CD8-positive, alpha-beta memory T cell (primary cell): ENCODE measurements around the gene CRTC1. TPM values are rescaled to one million over a fixed set of nuclear protein-coding genes. Genes with fewer than 3 reads are reported as not detected.

Experiments
- CTCF ChIA-PET: fragments of 350-600 bp; sonication (Branson Sonifier 250); formaldehyde crosslinking; loops from one replicate; lab custom pipeline; 2021; ENCODE audit warnings: antibody characterized with exemption; lab: Charles Lee
- POLR2A ChIA-PET: fragments of 350-600 bp; sonication (Branson Sonifier 250); formaldehyde crosslinking; loops from one replicate; lab custom pipeline; 2021; ENCODE audit warnings: antibody characterized with exemption; lab: Charles Lee
- DNase-seq, 5 donors: peaks; one replicate each; pipeline versions ENCODE4 v3.0.0 to v3.0.0-alpha.2; 2020 to 2022; ENCODE audit warnings: mixed read lengths in 1 of 5
- H3K27ac ChIP-seq: one replicate; pipeline ENCODE4 v1.7.0; 2013; ENCODE audit warnings: low read depth, mild to moderate bottlenecking, low read length, moderate library complexity
- H3K27me3 ChIP-seq: 2 replicates; pipeline ENCODE4 v1.7.0; 2013; ENCODE audit warnings: low read length, mild to moderate bottlenecking; ENCODE audit not compliant: insufficient read depth, poor library complexity, severe bottlenecking
- H3K36me3 ChIP-seq: 2 replicates; pipeline ENCODE4 v1.7.0; 2013; ENCODE audit warnings: mild to moderate bottlenecking, low read length, moderate library complexity; ENCODE audit not compliant: insufficient read depth
- H3K4me1 ChIP-seq: 2 replicates; pipeline ENCODE4 v1.7.0; 2013; ENCODE audit warnings: mild to moderate bottlenecking, low read length, moderate library complexity; ENCODE audit not compliant: insufficient read depth
- H3K4me3 ChIP-seq: 2 replicates; pipeline ENCODE4 v1.7.0; 2013; ENCODE audit warnings: mild to moderate bottlenecking, low read length
- H3K9me3 ChIP-seq: 2 replicates; pipeline ENCODE4 v1.7.0; 2013; ENCODE audit warnings: mild to moderate bottlenecking, low read length
- H3K27ac Mint-ChIP-seq, 8 donors: one replicate each; pipeline ENCODE4 v1.8.0; 2020 to 2021; ENCODE audit warnings: mixed read lengths in 8 of 8, mild to moderate bottlenecking in 6 of 8, inconsistent platforms in 3 of 8, moderate library complexity in 3 of 8
- H3K27me3 Mint-ChIP-seq, 2 donors: one replicate each; pipeline ENCODE4 v1.8.0; 2020 to 2021; ENCODE audit warnings: mixed read lengths in 2 of 2, mild to moderate bottlenecking in 1 of 2, moderate library complexity in 1 of 2
- H3K36me3 Mint-ChIP-seq, 3 donors: one replicate each; pipeline ENCODE4 v1.8.0; 2020 to 2021; ENCODE audit warnings: mixed read lengths in 3 of 3, inconsistent platforms in 1 of 3, mild to moderate bottlenecking in 1 of 3
- H3K4me1 Mint-ChIP-seq, 3 donors: one replicate each; pipeline ENCODE4 v1.8.0; 2020 to 2021; ENCODE audit warnings: mixed read lengths in 3 of 3, inconsistent platforms in 1 of 3, mild to moderate bottlenecking in 1 of 3
- H3K4me3 Mint-ChIP-seq, 7 donors: one replicate each; pipeline ENCODE4 v1.8.0; 2020 to 2021; ENCODE audit warnings: mixed read lengths in 7 of 7, mild to moderate bottlenecking in 6 of 7, moderate library complexity in 4 of 7, inconsistent platforms in 2 of 7
- H3K9me3 Mint-ChIP-seq, 5 donors: one replicate each; pipeline ENCODE4 v1.8.0; 2020 to 2022; ENCODE audit warnings: mixed read lengths in 5 of 5, mild to moderate bottlenecking in 3 of 5, moderate library complexity in 2 of 5, inconsistent platforms in 1 of 5
- polyA plus RNA-seq: library from polyadenylated mRNA; unstranded; fragments of 300-500 nt; fragmentation: Illumina TruSeq; gene quantifications from one replicate; pipeline ENCODE4 v1.2.3, GENCODE V29; 2021
- total RNA-seq, 2 experiments: library from RNA; stranded (reverse); gene quantifications; one replicate each; pipeline ENCODE4 v1.2.3, GENCODE V29; 2021

The CRTC1 gene
- total and polyA plus RNA-seq, 3 experiments from 2014 or later: 1.3 to 7.1 (median 6.7) TPM

- Mint-ChIP-seq H3K9me3 (no peaks in the 10 kb centered on the region), H3K36me3 (peaks cover 0 to 3% (median 0%) of the 10 kb centered on the region in 3 donors), H3K4me1 (peaks cover 0 to 2% (median 0%) of the 10 kb centered on the region in 3 donors), H3K27ac (no peak overlapping the region), H3K4me3 (no peak overlapping the region), H3K27me3 (no peaks in the 10 kb centered on the region)
- Histone ChIP-seq H3K27ac (no peak overlapping the region), H3K4me3 (no peak overlapping the region), H3K27me3 (no peaks in the 10 kb centered on the region), H3K9me3 (no peaks in the 10 kb centered on the region), H3K4me1 (no peaks in the 10 kb centered on the region), H3K36me3 (no peaks in the 10 kb centered on the region)
- CTCF ChIA-PET: no interaction called here
- no peak for DNase-seq
- POLR2A ChIA-PET: no interaction called here
Measured at GRCh38 chr19:18736415-18737336, 53.2 kb downstream of the CRTC1 start.

GRCh38 chr19:18737337-18737953 is 54.0 kb downstream of the CRTC1 start:
- Histone ChIP-seq H3K27ac (no peak overlapping the region), H3K4me1 (no peaks in the 10 kb centered on the region), H3K9me3 (no peaks in the 10 kb centered on the region), H3K4me3 (no peak overlapping the region), H3K36me3 (no peaks in the 10 kb centered on the region), H3K27me3 (no peaks in the 10 kb centered on the region)
- peaks cover 0 to 2% (median 0%) of the 10 kb centered on the region in 3 donors for H3K36me3 Mint-ChIP-seq
- no peak for DNase-seq
- no peak overlapping the region for H3K27ac Mint-ChIP-seq
- H3K4me3 Mint-ChIP-seq: no peak overlapping the region
- POLR2A ChIA-PET: no interaction called here
- H3K4me1 Mint-ChIP-seq: peaks cover 0 to 2% (median 0%) of the 10 kb centered on the region in 3 donors
- CTCF ChIA-PET: no interaction called here
- no peaks in the 10 kb centered on the region for H3K9me3 Mint-ChIP-seq
- no peaks in the 10 kb centered on the region for H3K27me3 Mint-ChIP-seq

GRCh38 chr19:18737954-18738351 is 54.5 kb downstream of the CRTC1 start:
- DNase-seq: no peak
- Mint-ChIP-seq H3K27ac (no peak overlapping the region), H3K9me3 (no peaks in the 10 kb centered on the region), H3K4me3 (no peak overlapping the region), H3K36me3 (peaks cover 0 to 2% (median 0%) of the 10 kb centered on the region in 3 donors), H3K27me3 (no peaks in the 10 kb centered on the region), H3K4me1 (peaks cover 0 to 2% (median 0%) of the 10 kb centered on the region in 3 donors)
- H3K4me3 ChIP-seq: no peak overlapping the region
- ChIA-PET POLR2A (no interaction called here), CTCF (interaction anchor here (1.2 kb wide), 1 partner anchor 287 kb away, joined by 3 read pairs; no protein-coding TSS in a partner anchor)
- H3K9me3 ChIP-seq: no peaks in the 10 kb centered on the region
- no peaks in the 10 kb centered on the region for H3K27me3 ChIP-seq
- H3K36me3 ChIP-seq: no peaks in the 10 kb centered on the region
- H3K27ac ChIP-seq: no peak overlapping the region
- H3K4me1 ChIP-seq: no peaks in the 10 kb centered on the region

- Mint-ChIP-seq H3K27me3 (no peaks in the 10 kb centered on the region), H3K9me3 (no peaks in the 10 kb centered on the region), H3K36me3 (peaks cover 0 to 3% (median 0%) of the 10 kb centered on the region in 3 donors), H3K4me3 (no peak overlapping the region), H3K4me1 (peaks cover 0 to 2% (median 0%) of the 10 kb centered on the region in 3 donors), H3K27ac (no peak overlapping the region)
- CTCF ChIA-PET: interaction anchor here (0.6 to 1.2 kb wide), 2 partner anchors 13 to 288 kb away, joined by 3 read pairs; no protein-coding TSS in a partner anchor
- no peak for DNase-seq
- H3K4me1 ChIP-seq: no peaks in the 10 kb centered on the region
- no peaks in the 10 kb centered on the region for H3K9me3 ChIP-seq
- no peaks in the 10 kb centered on the region for H3K36me3 ChIP-seq
- POLR2A ChIA-PET: no interaction called here
- no peaks in the 10 kb centered on the region for H3K27me3 ChIP-seq
- no peak overlapping the region for H3K27ac ChIP-seq
- H3K4me3 ChIP-seq: no peak overlapping the region
Measured at GRCh38 chr19:18738961-18739690, 55.6 kb downstream of the CRTC1 start.

GRCh38 chr19:18741124-18742121 is 57.9 kb downstream of the CRTC1 start:
- Histone ChIP-seq H3K4me3 (no peak overlapping the region), H3K4me1 (no peaks in the 10 kb centered on the region), H3K9me3 (no peaks in the 10 kb centered on the region), H3K27ac (no peak overlapping the region), H3K36me3 (no peaks in the 10 kb centered on the region), H3K27me3 (no peaks in the 10 kb centered on the region)
- ChIA-PET POLR2A (no interaction called here), CTCF (no interaction called here)
- DNase-seq: no peak
- no peak overlapping the region for H3K27ac Mint-ChIP-seq
- H3K27me3 Mint-ChIP-seq: no peaks in the 10 kb centered on the region
- H3K4me1 Mint-ChIP-seq: peaks cover 0 to 2% (median 0%) of the 10 kb centered on the region in 3 donors
- H3K36me3 Mint-ChIP-seq: peaks cover 0 to 3% (median 0%) of the 10 kb centered on the region in 3 donors
- H3K4me3 Mint-ChIP-seq: no peak overlapping the region
- H3K9me3 Mint-ChIP-seq: no peaks in the 10 kb centered on the region

- H3K4me1 Mint-ChIP-seq: peaks cover 0 to 2% (median 0%) of the 10 kb centered on the region in 3 donors
- H3K27ac Mint-ChIP-seq: no peak overlapping the region
- Histone ChIP-seq H3K4me3 (no peak overlapping the region), H3K27me3 (no peaks in the 10 kb centered on the region), H3K4me1 (no peaks in the 10 kb centered on the region), H3K9me3 (no peaks in the 10 kb centered on the region), H3K27ac (no peak overlapping the region), H3K36me3 (no peaks in the 10 kb centered on the region)
- no peaks in the 10 kb centered on the region for H3K27me3 Mint-ChIP-seq
- POLR2A ChIA-PET: no interaction called here
- no peaks in the 10 kb centered on the region for H3K9me3 Mint-ChIP-seq
- DNase-seq: no peak
- H3K36me3 Mint-ChIP-seq: peaks cover 0 to 3% (median 0%) of the 10 kb centered on the region in 3 donors
- no peak overlapping the region for H3K4me3 Mint-ChIP-seq
- CTCF ChIA-PET: no interaction called here
Measured at GRCh38 chr19:18742324-18742723, 58.8 kb downstream of the CRTC1 start.
